HG02759 (cell line): ENCODE data around the gene ACACA.
"Not testable (repeated sequence)": the region's sequence is repeated elsewhere in the genome, so short reads cannot be mapped to it uniquely, and the experiment has no call there.

ENCODE experiments used
- ATAC-seq: cut with Tn5 transposase; IDR thresholded peaks from one replicate; pipeline ENCODE4 v1.9.1; 2021; ENCODE audit warnings: mild to moderate bottlenecking, moderate library complexity; ENCODE audit not compliant: unreplicated experiment

The ACACA gene

DNA sequence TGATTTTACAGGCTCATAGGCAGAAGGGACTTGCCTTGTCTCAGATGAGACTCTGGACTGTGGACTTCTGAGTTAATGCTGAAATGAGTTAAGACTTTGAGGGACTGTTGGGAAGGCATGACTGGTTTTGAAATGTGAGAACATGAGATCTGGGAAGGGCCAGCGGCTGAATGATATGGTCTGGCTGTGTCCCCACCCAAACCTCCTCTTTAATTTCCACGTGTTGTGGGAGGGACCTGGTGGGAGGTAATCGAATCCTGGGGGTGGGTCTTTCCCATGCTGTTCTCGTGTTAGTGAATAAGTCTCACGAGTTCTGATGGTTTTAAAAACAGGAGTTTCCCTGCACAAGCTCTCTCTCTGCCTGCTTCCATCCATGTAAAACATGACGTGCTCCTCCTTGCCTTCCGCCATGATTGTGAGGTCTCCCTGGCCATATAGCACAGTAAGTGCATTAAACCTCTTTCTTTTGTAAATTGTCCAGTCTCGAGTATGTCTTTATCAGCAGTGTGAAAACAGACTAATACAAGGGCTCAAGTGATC lies 59.7 kb downstream of the ACACA start:
- not testable (repeated sequence) for ATAC-seq

DNA sequence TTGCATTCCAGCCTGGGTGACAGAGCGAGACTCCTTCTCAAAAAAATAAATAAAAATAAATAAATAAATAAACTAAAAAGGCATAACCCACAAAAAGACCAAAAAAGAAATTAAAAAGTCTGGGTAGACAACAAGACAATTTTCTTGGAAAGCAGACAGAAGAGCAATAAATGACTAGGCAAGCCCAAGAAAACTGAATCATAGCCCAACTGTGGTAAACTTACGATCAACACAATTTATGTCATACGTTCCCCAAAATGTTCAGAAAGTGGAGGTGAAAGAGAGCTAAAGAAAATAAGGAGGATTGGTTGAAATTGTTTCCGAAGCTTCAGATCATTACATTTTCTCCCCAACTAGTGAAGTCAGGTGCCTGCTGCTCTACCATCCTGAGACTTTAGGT lies 62.1 kb downstream of the ACACA start:
- no peak for ATAC-seq

GRCh38 chr17:37342589-37342988 lies 64.0 kb downstream of the ACACA start:
- no peak for ATAC-seq

DNA sequence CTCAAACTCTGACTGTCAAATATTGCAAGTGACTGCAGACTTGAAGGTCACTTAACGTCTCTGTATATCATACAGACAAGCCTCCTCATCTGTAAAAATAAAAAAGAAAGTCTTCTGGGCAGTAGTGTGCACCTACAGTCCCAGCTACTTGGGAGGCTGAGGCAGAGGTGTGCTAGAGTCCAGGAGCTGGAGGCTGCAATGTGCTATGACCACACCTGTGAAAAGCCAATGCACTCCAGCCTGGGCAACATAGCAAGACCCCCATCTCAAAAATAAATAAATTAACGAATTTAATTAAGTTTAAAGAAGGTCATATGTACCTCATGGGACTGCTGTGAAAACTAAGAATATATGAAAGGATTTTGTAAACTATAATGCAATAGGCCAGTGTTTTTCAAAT lies 65.8 kb downstream of the ACACA start:
- no peak for ATAC-seq

DNA sequence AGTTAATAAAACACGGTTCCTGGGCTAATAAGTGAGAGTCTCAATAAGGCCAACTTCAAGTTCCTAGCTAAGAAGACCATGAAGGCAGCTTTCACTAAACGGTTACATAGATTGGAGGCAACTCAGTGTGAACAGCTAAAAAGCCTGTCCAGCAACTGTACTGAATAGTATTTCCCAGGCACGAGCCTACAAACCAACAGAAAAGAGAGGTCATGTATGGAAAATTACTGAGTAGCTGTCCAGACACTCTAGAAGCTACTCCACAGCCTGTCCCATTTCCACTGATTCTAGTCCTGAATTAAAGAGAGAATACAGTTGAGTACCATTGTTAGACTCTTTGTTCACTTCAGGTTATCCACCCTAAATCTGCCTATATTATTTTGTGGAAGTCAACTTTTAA lies 67.3 kb downstream of the ACACA start:
- no peak for ATAC-seq

GRCh38 chr17:37338847-37339246 lies 67.8 kb downstream of the ACACA start:
- ATAC-seq: no peak

GRCh38 chr17:37327341-37328090 lies 79.1 kb downstream of the ACACA start:
- ATAC-seq: no peak

DNA sequence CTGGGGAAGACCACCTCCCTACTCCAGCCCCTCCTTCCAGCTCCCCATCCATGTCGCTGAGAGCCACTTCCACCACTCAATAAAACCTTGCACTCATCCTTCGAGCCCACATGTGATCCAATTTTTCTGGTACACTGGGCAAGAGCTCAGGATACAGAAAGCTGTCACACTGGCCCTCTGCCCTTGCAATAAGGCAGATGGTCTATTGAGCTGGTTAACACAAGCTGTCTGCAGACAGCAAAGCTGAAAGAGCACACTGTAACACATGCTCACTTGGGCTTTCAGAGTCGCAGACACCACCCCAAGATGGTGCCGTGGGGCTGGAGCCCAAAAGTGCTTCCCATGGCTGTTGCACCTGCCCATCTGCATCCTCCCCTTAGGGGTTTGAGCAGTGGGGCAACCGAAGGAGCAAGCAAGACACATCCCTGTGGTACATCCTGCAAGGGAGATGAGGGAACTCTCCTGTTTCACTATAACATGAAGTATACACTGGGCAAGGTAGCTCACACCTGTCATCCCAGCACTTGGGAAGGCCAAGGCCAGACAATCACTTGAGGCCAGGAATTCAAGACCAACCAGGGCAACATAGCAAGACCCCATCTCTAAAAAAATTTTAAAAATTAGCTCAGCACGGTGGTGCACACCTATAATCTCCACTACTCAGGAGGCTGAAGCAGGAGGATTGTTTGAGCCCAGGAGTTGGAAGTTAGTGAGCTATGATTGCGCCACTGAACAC lies 83.6 kb downstream of the ACACA start:
- no peak for ATAC-seq

GRCh38 chr17:37322106-37322505 lies 84.5 kb downstream of the ACACA start:
- ATAC-seq: no peak

- no peak for ATAC-seq
Observed at GRCh38 chr17:37318931-37319594, 87.6 kb downstream of the ACACA start.

- no peak for ATAC-seq
Observed at GRCh38 chr17:37317867-37318266, 88.8 kb downstream of the ACACA start.

GRCh38 chr17:37315601-37316000 lies 91.0 kb downstream of the ACACA start:
- no peak for ATAC-seq

DNA sequence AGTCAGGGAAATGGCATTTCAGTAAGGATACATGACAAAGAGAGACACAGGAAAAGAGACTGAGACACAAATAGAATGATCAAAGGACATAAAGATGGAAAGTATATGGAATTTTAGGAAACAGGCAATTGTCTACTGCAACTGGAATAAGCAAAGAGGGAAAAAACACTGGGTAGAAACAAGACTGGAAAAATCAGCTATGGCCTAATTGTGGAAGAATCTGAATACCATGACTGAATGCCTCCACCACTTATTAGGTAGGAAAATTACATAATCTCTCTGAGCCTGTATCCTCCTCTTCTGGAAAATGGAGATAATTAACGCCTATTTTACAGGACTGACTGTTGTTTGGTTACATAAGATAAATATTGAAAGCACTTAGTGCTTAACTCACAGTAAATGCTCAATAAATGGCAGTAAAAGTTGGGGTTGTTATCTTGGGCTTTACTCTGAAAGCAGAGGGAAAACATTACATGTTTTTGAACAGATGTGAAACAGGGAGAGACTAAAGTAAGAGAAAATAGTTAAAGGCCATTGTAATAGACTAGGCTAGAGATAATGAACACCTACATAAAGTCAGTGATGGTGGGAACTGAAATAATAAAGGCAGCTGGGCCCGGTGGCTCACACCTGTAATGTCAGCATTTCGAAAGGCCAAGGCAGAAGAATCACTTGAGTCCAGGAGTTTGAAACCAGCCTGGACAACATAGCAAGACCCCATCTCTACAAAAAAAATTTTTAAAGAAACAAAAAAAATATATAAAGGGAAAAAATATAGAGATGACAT lies 94.3 kb downstream of the ACACA start:
- ATAC-seq: no peak

- no peak for ATAC-seq
Observed at GRCh38 chr17:37310940-37311339, 95.7 kb downstream of the ACACA start.

DNA sequence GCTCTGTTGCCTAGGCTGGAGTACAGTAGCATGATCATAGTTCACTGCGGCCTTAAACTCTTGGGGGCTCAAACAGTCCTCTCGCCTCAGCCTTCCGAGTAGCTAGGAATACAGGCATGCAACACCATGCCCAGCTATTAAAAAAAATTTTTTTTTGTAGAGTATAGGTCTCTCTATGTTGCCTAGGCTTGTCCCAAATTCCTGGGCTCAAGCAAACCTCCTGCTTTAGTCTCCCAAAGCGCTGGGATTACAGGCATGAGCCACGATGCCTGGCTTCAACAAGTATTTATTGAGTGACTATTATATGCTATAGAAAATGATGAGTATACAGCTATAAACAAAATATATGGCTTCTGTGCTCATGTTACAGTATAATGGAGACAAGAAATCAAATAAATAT lies 97.6 kb downstream of the ACACA start:
- ATAC-seq: no peak

DNA sequence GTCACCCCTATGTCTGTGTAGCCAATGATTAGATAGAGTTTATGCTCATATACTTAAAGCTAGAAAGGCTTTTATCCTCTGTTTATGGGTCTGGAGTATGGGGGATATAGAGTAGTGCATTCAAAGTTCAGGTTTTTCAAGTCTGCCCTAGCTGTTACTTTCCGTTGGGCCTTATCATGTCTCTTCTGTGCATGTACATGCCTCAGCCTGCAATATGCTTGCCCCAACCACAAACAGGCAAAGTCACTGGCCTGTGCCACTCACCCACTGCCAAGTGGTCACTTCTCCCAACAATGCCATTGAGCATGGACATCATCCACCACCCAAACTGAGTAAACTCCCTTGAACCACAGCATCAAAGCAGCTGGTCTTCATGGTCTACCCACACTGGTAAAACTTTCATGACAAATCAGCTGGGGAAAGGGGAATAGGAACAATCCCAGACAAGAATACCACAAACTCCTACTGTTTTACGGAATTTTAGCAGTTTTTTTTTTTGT lies 101.2 kb downstream of the ACACA start:
- no peak for ATAC-seq

DNA sequence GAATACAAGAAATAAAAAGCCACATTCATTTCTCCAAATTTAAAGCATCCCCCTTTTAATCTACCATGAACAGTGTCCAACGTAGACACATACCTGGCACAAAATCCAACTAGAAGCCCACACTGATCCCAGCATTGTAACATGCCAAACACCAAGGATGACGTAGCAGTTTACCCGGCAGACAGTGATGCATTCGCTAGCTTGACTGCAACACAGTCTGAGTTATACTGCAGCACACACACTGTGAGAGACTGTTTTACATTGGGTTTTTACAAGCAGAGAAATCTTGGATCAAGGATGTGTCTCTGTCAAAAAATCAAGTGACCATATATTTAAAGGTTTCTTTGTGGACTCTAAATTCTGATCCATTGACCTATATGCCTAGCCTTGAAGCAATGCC lies 105.3 kb downstream of the ACACA start:
- ATAC-seq: no peak

DNA sequence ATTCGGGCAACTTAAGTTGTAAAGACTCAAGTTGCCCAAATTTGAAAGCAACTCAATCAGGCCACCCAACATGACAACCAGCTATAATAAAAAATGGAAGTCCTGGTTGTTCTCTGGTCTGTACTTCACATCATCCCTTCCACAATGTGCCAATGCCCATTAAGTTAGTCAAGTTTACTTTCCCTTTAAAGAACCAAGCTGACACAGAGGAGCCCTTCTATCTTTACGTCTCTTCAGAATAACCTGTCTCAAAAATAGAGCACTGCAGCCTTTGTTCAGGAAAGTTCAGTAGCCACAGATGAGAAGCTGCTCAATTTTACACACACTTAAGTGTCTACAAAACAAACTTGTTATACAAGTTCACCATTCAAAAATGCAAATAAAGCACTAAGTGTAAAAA lies 106.0 kb downstream of the ACACA start:
- no peak for ATAC-seq

GRCh38 chr17:37299257-37299980 lies 107.2 kb downstream of the ACACA start:
- ATAC-seq: no peak

GRCh38 chr17:37295888-37296287 lies 110.7 kb downstream of the ACACA start:
- ATAC-seq: no peak
